GM18505 (cell line): ENCODE measurements around the gene RPP25L.

Experiments
- ATAC-seq: cut with Tn5 transposase; IDR thresholded peaks from one replicate; pipeline ENCODE4 v1.9.1; 2021; ENCODE audit not compliant: unreplicated experiment
- POLR2A ChIP-seq: IDR thresholded peaks from 4 replicates; pipeline ENCODE4 v1.6.1; 2011; ENCODE audit warnings: borderline replicate concordance; ENCODE audit not compliant: insufficient read depth, insufficient read length; ENCODE audit errors: extremely low read depth

Gene RPP25L

GRCh38 chr9:34591248-34591916 is 20.5 kb downstream of the RPP25L start:
- no peak for ATAC-seq
- no peak for TF ChIP-seq POLR2A

GRCh38 chr9:34590381-34591247 is 21.3 kb downstream of the RPP25L start:
- no peak for TF ChIP-seq POLR2A
- no peak for ATAC-seq

- TF ChIP-seq POLR2A = no peak
- no peak for ATAC-seq
These were observed 22.1 kb downstream of the RPP25L start, which contains the start of gene CNTFR for GRCh38 chr9:34589636-34590380. Gene CNTFR, minus strand, starts transcription at chr9:34589724. Its CDS starts 20,743 bp downstream, at chr9:34568981.

- ATAC-seq = no peak
- TF ChIP-seq POLR2A = no peak
These were observed 22.9 kb downstream of the RPP25L start for GRCh38 chr9:34588671-34589635.

- TF ChIP-seq POLR2A = no peak
- ATAC-seq = no peak
These were observed 24.6 kb downstream of the RPP25L start for GRCh38 chr9:34587271-34587670.

GRCh38 chr9:34585946-34586669 is 25.8 kb downstream of the RPP25L start:
- no peak for TF ChIP-seq POLR2A
- ATAC-seq = no peak

GRCh38 chr9:34584970-34585369 is 26.9 kb downstream of the RPP25L start:
- no peak for ATAC-seq
- no peak for TF ChIP-seq POLR2A

GRCh38 chr9:34582787-34583186 is 29.1 kb downstream of the RPP25L start:
- no peak for ATAC-seq
- TF ChIP-seq POLR2A = no peak

GRCh38 chr9:34581318-34581717 is 30.6 kb downstream of the RPP25L start:
- no peak for TF ChIP-seq POLR2A
- no peak for ATAC-seq

- TF ChIP-seq POLR2A = no peak
These were observed 31.5 kb downstream of the RPP25L start for GRCh38 chr9:34580358-34580757.

GRCh38 chr9:34579808-34580163 is 32.1 kb downstream of the RPP25L start:
- TF ChIP-seq POLR2A = no peak
- no peak for ATAC-seq

More at GRCh38 chr9:34580358-34580757, 31.5 kb downstream of the RPP25L start:
- ATAC-seq = no peak
